ENCODE results near the gene AKNA.

Gene AKNA

DNA sequence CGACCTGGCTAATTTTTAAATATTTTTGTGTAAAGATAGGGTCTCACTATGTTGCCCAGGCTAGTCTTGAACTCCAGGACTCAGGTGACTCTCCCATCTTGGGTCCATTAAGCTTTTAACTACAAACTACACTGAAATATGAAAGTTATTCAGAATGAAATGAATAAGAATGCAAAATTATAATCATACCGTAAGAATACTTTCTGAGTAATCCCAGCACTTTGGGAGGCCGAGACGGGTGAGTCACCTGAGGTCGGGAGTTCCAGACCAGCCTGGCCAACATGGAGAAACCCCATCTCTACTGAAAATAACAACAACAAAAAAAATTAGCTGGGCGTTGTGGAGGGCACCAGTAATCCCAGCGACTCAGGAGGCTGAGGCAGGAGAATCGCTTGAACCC, 66.0 kb downstream of the AKNA start:
- TF ChIP-seq POLR2AphosphoS5 (IDR thresholded peaks at IDR 0.05; ENCODE audit: low read depth, low read length), result no peak
- TF ChIP-seq FOXP2 (optimal IDR thresholded peaks at IDR 0.05; ENCODE audit: borderline replicate concordance, extremely low read depth, extremely low read length, insufficient read depth), result no peak
- TF ChIP-seq, protein P1, sequence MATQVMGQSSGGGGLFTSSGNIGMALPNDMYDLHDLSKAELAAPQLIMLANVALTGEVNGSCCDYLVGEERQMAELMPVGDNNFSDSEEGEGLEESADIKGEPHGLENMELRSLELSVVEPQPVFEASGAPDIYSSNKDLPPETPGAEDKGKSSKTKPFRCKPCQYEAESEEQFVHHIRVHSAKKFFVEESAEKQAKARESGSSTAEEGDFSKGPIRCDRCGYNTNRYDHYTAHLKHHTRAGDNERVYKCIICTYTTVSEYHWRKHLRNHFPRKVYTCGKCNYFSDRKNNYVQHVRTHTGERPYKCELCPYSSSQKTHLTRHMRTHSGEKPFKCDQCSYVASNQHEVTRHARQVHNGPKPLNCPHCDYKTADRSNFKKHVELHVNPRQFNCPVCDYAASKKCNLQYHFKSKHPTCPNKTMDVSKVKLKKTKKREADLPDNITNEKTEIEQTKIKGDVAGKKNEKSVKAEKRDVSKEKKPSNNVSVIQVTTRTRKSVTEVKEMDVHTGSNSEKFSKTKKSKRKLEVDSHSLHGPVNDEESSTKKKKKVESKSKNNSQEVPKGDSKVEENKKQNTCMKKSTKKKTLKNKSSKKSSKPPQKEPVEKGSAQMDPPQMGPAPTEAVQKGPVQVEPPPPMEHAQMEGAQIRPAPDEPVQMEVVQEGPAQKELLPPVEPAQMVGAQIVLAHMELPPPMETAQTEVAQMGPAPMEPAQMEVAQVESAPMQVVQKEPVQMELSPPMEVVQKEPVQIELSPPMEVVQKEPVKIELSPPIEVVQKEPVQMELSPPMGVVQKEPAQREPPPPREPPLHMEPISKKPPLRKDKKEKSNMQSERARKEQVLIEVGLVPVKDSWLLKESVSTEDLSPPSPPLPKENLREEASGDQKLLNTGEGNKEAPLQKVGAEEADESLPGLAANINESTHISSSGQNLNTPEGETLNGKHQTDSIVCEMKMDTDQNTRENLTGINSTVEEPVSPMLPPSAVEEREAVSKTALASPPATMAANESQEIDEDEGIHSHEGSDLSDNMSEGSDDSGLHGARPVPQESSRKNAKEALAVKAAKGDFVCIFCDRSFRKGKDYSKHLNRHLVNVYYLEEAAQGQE (IDR thresholded peaks at IDR 0.05; ENCODE audit: insufficient read depth in 1 of 2, low read depth in 2 of 2, low read length in 2 of 2), result no peak
- TF ChIP-seq TAF1 (IDR thresholded peaks at IDR 0.05; ENCODE audit: borderline replicate concordance, insufficient read depth, low read length), result no peak
- TF ChIP-seq SIN3A (IDR thresholded peaks at IDR 0.05; ENCODE audit: borderline replicate concordance, insufficient read depth, low read length), result no peak

DNA sequence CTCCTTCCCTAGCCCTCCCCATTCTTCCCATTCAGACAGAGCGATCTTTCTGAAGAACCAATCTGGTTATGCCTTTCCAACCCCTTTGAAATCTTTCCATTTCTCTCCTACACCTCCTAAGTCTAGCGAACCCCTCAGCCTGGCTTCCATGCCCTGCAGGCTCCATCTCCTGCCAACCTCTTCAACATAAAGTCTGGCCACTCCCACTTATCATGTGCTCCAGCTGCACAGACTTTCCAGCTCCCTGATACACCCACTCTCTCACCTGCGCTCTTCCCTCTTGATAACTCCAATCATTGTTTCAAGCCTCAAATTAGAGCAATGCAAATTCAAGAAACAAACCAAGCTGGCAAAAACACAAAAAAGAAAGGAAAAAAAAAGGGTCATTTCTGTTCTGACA, 68.6 kb downstream of the AKNA start:
- TF ChIP-seq TAF1 (IDR thresholded peaks at IDR 0.05; ENCODE audit: borderline replicate concordance, insufficient read depth, low read length), result no peak
- TF ChIP-seq, protein P1 (IDR thresholded peaks at IDR 0.05; ENCODE audit: insufficient read depth in 1 of 2, low read depth in 2 of 2, low read length in 2 of 2), result no peak
- no peak for TF ChIP-seq POLR2AphosphoS5 (IDR thresholded peaks at IDR 0.05; ENCODE audit: low read depth, low read length)
- no peak for TF ChIP-seq SIN3A (IDR thresholded peaks at IDR 0.05; ENCODE audit: borderline replicate concordance, insufficient read depth, low read length)
- no peak for TF ChIP-seq FOXP2 (optimal IDR thresholded peaks at IDR 0.05; ENCODE audit: borderline replicate concordance, extremely low read depth, extremely low read length, insufficient read depth)

DNA sequence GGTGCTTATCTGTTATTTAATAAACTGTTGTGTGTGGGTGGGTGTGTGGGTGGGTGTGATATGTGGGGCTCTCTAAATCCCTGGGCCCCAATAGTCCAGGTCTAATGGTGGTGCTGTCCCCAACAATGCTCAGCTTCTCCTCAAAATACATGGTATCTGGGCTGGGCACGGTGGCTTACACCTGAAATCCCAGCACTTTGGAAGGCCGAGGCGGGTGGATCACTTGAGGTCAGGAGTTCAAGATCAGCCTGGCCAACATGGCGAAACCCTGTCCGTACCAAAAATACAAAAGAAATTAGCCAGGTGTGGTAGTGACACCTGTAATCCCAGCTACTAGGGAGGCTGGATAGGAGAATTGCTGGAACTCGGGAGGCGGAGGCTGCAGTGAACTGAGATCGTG, 69.4 kb downstream of the AKNA start:
- no peak for TF ChIP-seq SIN3A (IDR thresholded peaks at IDR 0.05; ENCODE audit: borderline replicate concordance, insufficient read depth, low read length)
- TF ChIP-seq FOXP2 (optimal IDR thresholded peaks at IDR 0.05; ENCODE audit: borderline replicate concordance, extremely low read depth, extremely low read length, insufficient read depth), result no peak
- no peak for TF ChIP-seq TAF1 (IDR thresholded peaks at IDR 0.05; ENCODE audit: borderline replicate concordance, insufficient read depth, low read length)
- TF ChIP-seq, protein P1 (IDR thresholded peaks at IDR 0.05; ENCODE audit: insufficient read depth in 1 of 2, low read depth in 2 of 2, low read length in 2 of 2), result no peak
- TF ChIP-seq POLR2AphosphoS5 (IDR thresholded peaks at IDR 0.05; ENCODE audit: low read depth, low read length), result no peak

DNA sequence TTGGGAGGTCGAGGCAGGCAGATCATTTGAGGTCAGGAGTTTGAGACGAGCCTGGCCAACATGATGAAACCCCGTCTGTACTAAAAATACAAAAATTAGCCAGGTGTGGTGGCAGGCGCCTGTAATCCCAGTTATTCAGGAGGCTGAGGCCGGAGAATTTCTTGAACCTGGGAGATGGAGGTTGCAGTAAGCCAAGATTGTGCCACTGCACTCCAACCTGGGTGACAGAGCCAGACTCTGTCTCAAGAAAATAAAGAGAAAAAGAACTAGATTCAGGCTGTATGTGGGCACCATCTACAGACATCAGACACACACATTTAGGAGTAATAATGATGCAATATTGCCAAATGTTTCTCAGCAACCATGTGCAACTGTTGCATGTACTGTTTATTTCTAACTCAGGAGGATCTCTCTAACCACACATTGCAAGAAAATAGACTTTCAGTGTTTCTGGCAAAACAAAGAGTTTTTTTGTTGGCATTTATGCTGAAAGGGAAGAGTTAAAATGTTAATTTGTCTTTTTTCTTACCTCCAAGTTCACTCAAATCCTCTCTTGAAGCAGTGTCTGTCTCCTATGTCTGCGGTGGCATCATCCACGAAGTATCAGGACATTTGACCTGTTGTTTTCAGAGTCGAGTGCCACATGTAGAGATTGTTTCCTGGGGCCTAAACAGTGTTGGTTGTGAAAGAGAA, 70.0 kb downstream of the AKNA start:
- TF ChIP-seq SIN3A (IDR thresholded peaks at IDR 0.05; ENCODE audit: borderline replicate concordance, insufficient read depth, low read length) (no peak), POLR2AphosphoS5 (IDR thresholded peaks at IDR 0.05; ENCODE audit: low read depth, low read length) (no peak), TAF1 (IDR thresholded peaks at IDR 0.05; ENCODE audit: borderline replicate concordance, insufficient read depth, low read length) (no peak), FOXP2 (optimal IDR thresholded peaks at IDR 0.05; ENCODE audit: borderline replicate concordance, extremely low read depth, extremely low read length, insufficient read depth) (no peak)
- TF ChIP-seq, protein P1 (IDR thresholded peaks at IDR 0.05; ENCODE audit: insufficient read depth in 1 of 2, low read depth in 2 of 2, low read length in 2 of 2), result no peak

All from PFSK-1 (cell line).